Ishikawa (cell line): Measurements from ENCODE around the gene SRD5A1.

ENCODE experiments used
- CEBPB ChIP-seq: IDR thresholded peaks from 2 replicates; pipeline ENCODE4 v1.6.1; 2012
- CREB1 ChIP-seq: IDR thresholded peaks from 2 replicates; pipeline ENCODE4 v1.6.1; 2012; ENCODE audit warnings: low read depth
- EGR1 ChIP-seq: IDR thresholded peaks from 2 replicates; pipeline ENCODE4 v1.6.1; 2012
- EP300 ChIP-seq: IDR thresholded peaks from 2 replicates; pipeline ENCODE4 v1.6.1; 2012; ENCODE audit warnings: borderline replicate concordance
- FOXM1 ChIP-seq: IDR thresholded peaks from 2 replicates; pipeline ENCODE4 v1.6.1; 2012; ENCODE audit warnings: low read depth, borderline replicate concordance
- MAX ChIP-seq: IDR thresholded peaks from 2 replicates; pipeline ENCODE4 v1.6.1; 2012
- NFIC ChIP-seq: IDR thresholded peaks from 2 replicates; pipeline ENCODE4 v1.6.1; 2012
- RAD21 ChIP-seq: IDR thresholded peaks from 2 replicates; pipeline ENCODE4 v1.6.1; 2012; ENCODE audit warnings: low read depth
- REST ChIP-seq: IDR thresholded peaks from 2 replicates; pipeline ENCODE4 v1.6.1; 2012; ENCODE audit warnings: low read depth, mild to moderate bottlenecking
- TAF1 ChIP-seq: IDR thresholded peaks from 2 replicates; pipeline ENCODE4 v1.6.1; 2012; ENCODE audit warnings: low read depth, mild to moderate bottlenecking
- TCF12 ChIP-seq: IDR thresholded peaks from 2 replicates; pipeline ENCODE4 v1.6.1; 2012; ENCODE audit warnings: low read depth
- TEAD4 ChIP-seq: IDR thresholded peaks from 2 replicates; pipeline ENCODE4 v1.6.1; 2012
- YY1 ChIP-seq: IDR thresholded peaks from 2 replicates; pipeline ENCODE4 v1.6.1; 2012; ENCODE audit warnings: low read depth
- ZBTB7A ChIP-seq: IDR thresholded peaks from 2 replicates; pipeline ENCODE4 v1.6.1; 2012; ENCODE audit warnings: low read depth
- TF ChIP-seq, protein P1 (sequence below): IDR thresholded peaks from 2 replicates; pipeline ENCODE4 v1.6.1; 2012

Gene SRD5A1

GRCh38 chr5:6634788-6635430 lies 1.7 kb downstream of the SRD5A1 start:
- TF ChIP-seq EP300 (no peak), FOXM1 (no peak), REST (no peak), TCF12 (no peak), CEBPB (no peak), CREB1 (no peak), MAX (no peak), TAF1 (no peak), YY1 (no peak), RAD21 (no peak), EGR1 (no peak), ZBTB7A (no peak)
- TF ChIP-seq, protein P1, sequence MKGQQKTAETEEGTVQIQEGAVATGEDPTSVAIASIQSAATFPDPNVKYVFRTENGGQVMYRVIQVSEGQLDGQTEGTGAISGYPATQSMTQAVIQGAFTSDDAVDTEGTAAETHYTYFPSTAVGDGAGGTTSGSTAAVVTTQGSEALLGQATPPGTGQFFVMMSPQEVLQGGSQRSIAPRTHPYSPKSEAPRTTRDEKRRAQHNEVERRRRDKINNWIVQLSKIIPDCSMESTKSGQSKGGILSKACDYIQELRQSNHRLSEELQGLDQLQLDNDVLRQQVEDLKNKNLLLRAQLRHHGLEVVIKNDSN: no peak

- no peak for TF ChIP-seq REST
- no peak for TF ChIP-seq TAF1
Measured at GRCh38 chr5:6636293-6636692, 3.1 kb downstream of the SRD5A1 start.

DNA sequence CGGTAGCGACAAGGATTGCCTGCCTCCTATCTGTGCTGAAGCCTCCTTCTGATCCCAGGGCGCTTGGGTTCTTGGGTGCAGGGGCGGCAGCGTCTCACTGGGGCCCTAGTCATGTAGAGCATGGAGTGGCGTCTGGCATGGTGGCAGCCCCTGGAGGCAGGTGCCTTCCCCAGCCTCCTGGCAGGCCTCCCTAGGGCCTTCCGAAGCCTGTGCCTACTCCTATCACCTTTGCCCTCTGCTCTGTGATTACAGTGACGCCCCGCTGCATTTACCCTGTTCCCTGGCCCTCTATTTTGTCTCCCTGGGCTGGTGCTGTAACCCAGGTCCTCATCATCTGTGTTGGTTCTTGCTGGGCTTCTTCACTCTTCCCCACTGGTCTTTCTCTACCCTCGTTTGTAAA lies 3.8 kb downstream of the SRD5A1 start:
- TF ChIP-seq CEBPB (no peak), REST (no peak), NFIC (no peak), RAD21 (no peak)

- TF ChIP-seq RAD21 (no peak), TEAD4 (no peak), FOXM1 (no peak), TAF1 (no peak), CREB1 (no peak), ZBTB7A (no peak), CEBPB (no peak), REST (no peak), EGR1 (no peak), MAX (no peak), TCF12 (no peak), NFIC (no peak), YY1 (no peak)
- TF ChIP-seq, protein P1: no peak
Measured at GRCh38 chr5:6637590-6637989, 4.3 kb downstream of the SRD5A1 start.
